GM23248 (cell line): ENCODE measurements around the gene TOLLIP. TPM values are rescaled to one million over a fixed set of nuclear protein-coding genes. Genes with fewer than 3 reads are reported as not detected.

Experiments
- DNase-seq: peaks from one replicate; pipeline ENCODE4 v3.0.0-alpha.2; 2015
- H2AFZ ChIP-seq: fragments of 200-600 bp; sonication (generic); 2 replicates; pipeline ENCODE4 v1.6.1; 2016; ENCODE audit warnings: antibody characterized with exemption
- H3F3A ChIP-seq: fragments of 200-600 bp; sonication (generic); 2 replicates; pipeline ENCODE4 v1.6.1; 2016; ENCODE audit warnings: mild to moderate bottlenecking, antibody characterized with exemption, mixed run types; ENCODE audit not compliant: insufficient read depth
- H3K27ac ChIP-seq: fragments of 200-600 bp; sonication (generic); 2 replicates; pipeline ENCODE4 v1.5.1; 2016; ENCODE audit warnings: mild to moderate bottlenecking
- H3K27me3 ChIP-seq: fragments of 200-600 bp; sonication (generic); replicated peaks from 2 replicates; pipeline ENCODE4 v1.6.1; 2016; ENCODE audit warnings: mild to moderate bottlenecking; ENCODE audit not compliant: insufficient read depth
- H3K36me3 ChIP-seq: fragments of 200-600 bp; sonication (generic); 2 replicates; pipeline ENCODE4 v1.6.1; 2016; ENCODE audit warnings: low read depth, mild to moderate bottlenecking
- H3K4me1 ChIP-seq: fragments of 200-600 bp; sonication (generic); 2 replicates; pipeline ENCODE4 v1.6.1; 2016; ENCODE audit warnings: mild to moderate bottlenecking; ENCODE audit not compliant: insufficient read depth
- H3K4me2 ChIP-seq: fragments of 200-600 bp; sonication (generic); one replicate; pipeline ENCODE4 v1.6.1; 2016; ENCODE audit warnings: mild to moderate bottlenecking; ENCODE audit not compliant: unreplicated experiment
- H3K4me3 ChIP-seq: fragments of 200-600 bp; sonication (generic); 2 replicates; pipeline ENCODE4 v1.5.1; 2016; ENCODE audit warnings: mild to moderate bottlenecking
- H3K79me2 ChIP-seq: fragments of 200-600 bp; sonication (generic); 2 replicates; pipeline ENCODE4 v1.6.1; 2016; ENCODE audit warnings: mild to moderate bottlenecking; ENCODE audit not compliant: insufficient read depth
- H3K9ac ChIP-seq: fragments of 200-600 bp; sonication (generic); 2 replicates; pipeline ENCODE4 v1.6.1; 2016; ENCODE audit warnings: mild to moderate bottlenecking
- H3K9me2 ChIP-seq: fragments of 200-600 bp; sonication (generic); 2 replicates; pipeline ENCODE4 v1.6.1; 2016; ENCODE audit warnings: mixed run types, mild to moderate bottlenecking, moderate library complexity; ENCODE audit not compliant: insufficient read depth
- H3K9me3 ChIP-seq: fragments of 200-600 bp; sonication (generic); one replicate; pipeline ENCODE4 v1.6.1; 2017; ENCODE audit warnings: low read depth
- H4K20me1 ChIP-seq: fragments of 200-600 bp; sonication (generic); 2 replicates; pipeline ENCODE4 v1.6.0; 2016; ENCODE audit not compliant: insufficient read depth
- EZH2 ChIP-seq: fragments of 200-600 bp; sonication (generic); IDR thresholded peaks from 2 replicates; pipeline ENCODE4 v1.6.1; 2018; ENCODE audit warnings: antibody characterized with exemption, mild to moderate bottlenecking; ENCODE audit not compliant: insufficient read depth, poor library complexity, severe bottlenecking
- EZH2phosphoT487 ChIP-seq: fragments of 200-600 bp; sonication (generic); IDR thresholded peaks from 2 replicates; pipeline ENCODE4 v1.6.1; 2018; ENCODE audit warnings: antibody characterized with exemption, moderate library complexity, mild to moderate bottlenecking, low read depth; ENCODE audit not compliant: insufficient read depth
- whole genome bisulfite sequencing, 2 experiments: methylation state at CpG; one replicate each; pipeline ENCODE4 v1.1.6; 2015 to 2017; ENCODE audit warnings: low lambda C conversion rate in 2 of 2, low coverage in 1 of 2; ENCODE audit errors: missing lambda C conversion rate in 2 of 2; 5-methylcytosine and 5-hydroxymethylcytosine counted together
- in situ Hi-C: fragments of 300-500 bp; cut with MboI; formaldehyde crosslinking; loops from 2 replicates; pipeline ENCODE4 v1.15.0; 2020
- polyA plus RNA-seq: library from polyadenylated mRNA; unstranded; fragments of >200 nt; fragmentation: Nextera tagmentation; extraction: Ambion mirVana; gene quantifications from 2 replicates; pipeline ENCODE4 v1.2.1, GENCODE V29; 2016
- total RNA-seq: library from RNA; depleted of rRNA; stranded (reverse); fragments of >200 nt; shearing (Covaris generic); gene quantifications from 2 replicates; pipeline ENCODE4 v1.2.3, GENCODE V29; 2014

Gene TOLLIP
- total and polyA plus RNA-seq, 2 experiments from 2014 or later = 27.3 to 57.7 TPM

DNA sequence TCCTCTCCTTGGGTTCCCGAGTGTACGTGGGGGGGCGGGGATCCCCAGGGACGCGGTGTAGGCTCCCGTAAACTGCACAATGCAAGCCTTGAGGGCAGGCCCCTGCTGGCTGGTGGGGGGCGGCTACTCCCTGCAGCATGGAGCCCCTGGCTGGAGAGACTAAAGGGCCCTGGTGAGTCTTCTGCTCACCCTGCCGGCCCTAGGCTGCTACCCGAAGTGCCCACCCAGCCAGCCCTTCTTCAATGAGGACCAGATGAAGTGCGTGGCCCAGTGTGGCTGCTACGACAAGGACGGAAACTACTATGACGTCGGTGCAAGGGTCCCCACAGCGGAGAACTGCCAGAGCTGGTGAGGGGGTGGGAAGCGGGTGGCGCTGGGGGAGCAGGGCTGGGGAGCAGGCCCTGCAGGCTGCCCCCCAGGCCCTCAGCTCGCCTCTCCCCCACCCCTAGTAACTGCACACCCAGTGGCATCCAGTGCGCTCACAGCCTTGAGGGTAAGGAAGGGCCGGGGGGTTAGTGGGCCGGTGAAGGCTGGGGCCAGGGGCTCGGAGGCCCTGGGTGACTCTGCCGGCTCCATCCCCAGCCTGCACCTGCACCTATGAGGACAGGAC, 69.7 kb downstream of the TOLLIP start:
- H3K27ac ChIP-seq = no peak overlapping the region
- 63 to 67% methylated on average over 15 to 21 of the region's 23 CpGs for WGBS, 2 experiments
- no peak overlapping the region for H3K4me2 ChIP-seq
- in situ Hi-C loops = no loop called here
- H3K79me2 ChIP-seq = no peaks in the 10 kb centered on the region
- no peak for DNase-seq
- no peak overlapping the region for H3K4me3 ChIP-seq
- no peak overlapping the region for H2AFZ ChIP-seq
- H3F3A ChIP-seq = no peaks in the 10 kb centered on the region
- H3K27me3 ChIP-seq = no peaks in the 10 kb centered on the region
- H4K20me1 ChIP-seq = no peaks in the 10 kb centered on the region
- TF ChIP-seq EZH2 (no peak), EZH2phosphoT487 (no peak)
- H3K36me3 ChIP-seq = no peaks in the 10 kb centered on the region
- no peaks in the 10 kb centered on the region for H3K9me3 ChIP-seq
- H3K9me2 ChIP-seq = no peaks in the 10 kb centered on the region
- H3K4me1 ChIP-seq = no peaks in the 10 kb centered on the region
- H3K9ac ChIP-seq = no peak overlapping the region

DNA sequence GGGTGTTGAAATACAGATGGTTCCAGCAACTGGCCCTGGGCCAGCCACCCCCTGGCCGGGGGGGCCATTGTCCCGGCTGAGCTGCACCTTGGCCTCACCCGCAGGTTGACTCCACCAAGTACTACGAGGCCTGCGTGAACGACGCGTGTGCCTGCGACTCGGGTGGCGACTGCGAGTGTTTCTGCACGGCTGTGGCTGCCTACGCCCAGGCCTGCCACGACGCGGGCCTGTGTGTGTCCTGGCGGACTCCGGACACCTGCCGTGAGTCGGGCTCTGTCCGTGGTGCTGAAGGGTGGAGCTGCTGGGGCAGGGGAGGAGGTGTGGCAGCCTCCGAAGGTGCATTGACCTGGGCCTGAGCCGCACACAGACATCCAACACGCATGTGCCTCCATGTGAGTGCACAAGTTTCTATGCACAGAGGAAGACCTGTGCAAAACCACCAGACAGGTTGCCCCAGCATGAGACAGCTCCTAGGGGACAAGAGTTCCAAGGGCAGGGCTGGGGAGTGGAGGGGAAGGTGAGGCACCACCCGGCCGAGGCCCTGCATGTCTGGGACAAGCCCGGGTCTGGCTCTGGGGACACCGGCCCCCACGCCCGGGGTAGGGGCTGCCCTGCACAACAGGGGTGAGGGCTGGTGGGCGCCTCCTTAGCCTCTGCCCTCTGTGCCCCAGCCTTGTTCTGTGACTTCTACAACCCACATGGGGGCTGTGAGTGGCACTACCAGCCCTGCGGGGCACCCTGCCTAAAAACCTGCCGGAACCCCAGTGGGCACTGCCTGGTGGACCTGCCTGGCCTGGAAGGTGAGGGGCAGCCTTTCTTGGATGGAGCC, 70.5 kb downstream of the TOLLIP start:
- no peak for TF ChIP-seq EZH2phosphoT487
- no peak for TF ChIP-seq EZH2
- no peak overlapping the region for H2AFZ ChIP-seq
- H3K9me2 ChIP-seq = no peaks in the 10 kb centered on the region
- H3K4me3 ChIP-seq = no peak overlapping the region
- no peak overlapping the region for H3K9ac ChIP-seq
- no peaks in the 10 kb centered on the region for H3F3A ChIP-seq
- no peaks in the 10 kb centered on the region for H4K20me1 ChIP-seq
- 63 to 70% methylated on average over 19 to 32 of the region's 34 CpGs for WGBS, 2 experiments
- no peak overlapping the region for H3K27ac ChIP-seq
- H3K27me3 ChIP-seq = no peaks in the 10 kb centered on the region
- no peaks in the 10 kb centered on the region for H3K36me3 ChIP-seq
- no peaks in the 10 kb centered on the region for H3K79me2 ChIP-seq
- H3K4me2 ChIP-seq = no peak overlapping the region
- no peaks in the 10 kb centered on the region for H3K9me3 ChIP-seq
- no peaks in the 10 kb centered on the region for H3K4me1 ChIP-seq
- in situ Hi-C loops = no loop called here
- DNase-seq = no peak

DNA sequence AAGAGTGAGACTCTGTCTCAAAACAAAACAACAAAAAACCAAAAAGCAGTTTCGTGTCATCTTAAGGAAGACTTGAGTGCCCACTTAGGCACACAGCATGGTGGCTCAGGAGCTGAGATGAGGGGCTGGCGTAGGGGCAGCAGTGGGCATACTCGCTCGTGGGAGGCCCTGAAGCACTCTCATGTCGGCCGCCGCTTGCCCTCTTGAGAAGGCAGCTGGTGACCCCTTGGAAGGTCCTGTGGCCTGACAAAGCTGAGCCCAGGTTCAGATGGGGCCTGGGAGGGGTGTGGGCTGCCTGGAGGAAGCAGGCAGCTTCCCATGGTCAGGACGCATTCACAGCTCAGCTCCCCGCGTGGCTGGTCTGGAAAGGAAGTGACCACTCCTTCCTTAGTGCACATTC, 71.6 kb downstream of the TOLLIP start:
- no peak for DNase-seq
- H3K4me3 ChIP-seq = no peak overlapping the region
- H3K9me3 ChIP-seq = no peaks in the 10 kb centered on the region
- no peak overlapping the region for H2AFZ ChIP-seq
- no peaks in the 10 kb centered on the region for H3K27me3 ChIP-seq
- no peaks in the 10 kb centered on the region for H3F3A ChIP-seq
- H3K27ac ChIP-seq = no peak overlapping the region
- no peak for TF ChIP-seq EZH2
- TF ChIP-seq EZH2phosphoT487 = no peak
- H3K4me2 ChIP-seq = no peak overlapping the region
- H3K4me1 ChIP-seq = no peaks in the 10 kb centered on the region
- in situ Hi-C loops = no loop called here
- no peaks in the 10 kb centered on the region for H3K79me2 ChIP-seq
- H3K9me2 ChIP-seq = no peaks in the 10 kb centered on the region
- H4K20me1 ChIP-seq = no peaks in the 10 kb centered on the region
- no peak overlapping the region for H3K9ac ChIP-seq
- no peaks in the 10 kb centered on the region for H3K36me3 ChIP-seq
- WGBS, 2 experiments = 73 to 76% methylated on average over 9 to 10 of the region's 10 CpGs

DNA sequence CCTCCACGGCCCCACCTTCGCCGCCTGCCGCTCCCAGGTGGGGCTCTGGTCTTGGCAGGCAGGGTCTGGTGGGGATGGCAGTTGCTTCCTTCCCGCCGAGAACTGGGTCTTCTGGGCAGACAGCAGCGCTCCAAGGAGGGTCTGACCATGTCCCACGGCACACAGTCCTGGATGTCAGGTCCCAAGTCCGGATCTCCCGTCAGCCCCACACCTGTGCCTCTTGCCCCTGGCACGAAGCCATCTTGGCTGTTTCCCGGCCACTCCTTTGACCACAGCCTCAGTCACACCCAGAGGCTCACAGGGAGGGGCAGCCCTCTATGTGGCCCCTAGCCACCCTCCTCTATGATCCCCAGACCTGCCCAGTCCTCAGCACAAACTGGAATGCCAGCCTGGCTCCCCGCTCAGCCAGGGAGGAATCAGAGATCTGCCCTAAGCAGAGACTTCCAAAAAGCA, 72.3 kb downstream of the TOLLIP start:
- no peak overlapping the region for H3K4me3 ChIP-seq
- H4K20me1 ChIP-seq = no peaks in the 10 kb centered on the region
- no peaks in the 10 kb centered on the region for H3K9me3 ChIP-seq
- no peak overlapping the region for H3K27ac ChIP-seq
- no peaks in the 10 kb centered on the region for H3K79me2 ChIP-seq
- no peaks in the 10 kb centered on the region for H3K36me3 ChIP-seq
- no peak overlapping the region for H3K9ac ChIP-seq
- no peak for DNase-seq
- WGBS, 2 experiments = 61 to 67% methylated on average over 13 of the region's 13 CpGs
- no peaks in the 10 kb centered on the region for H3K27me3 ChIP-seq
- H3K9me2 ChIP-seq = no peaks in the 10 kb centered on the region
- H2AFZ ChIP-seq = no peak overlapping the region
- H3K4me1 ChIP-seq = no peaks in the 10 kb centered on the region
- H3F3A ChIP-seq = no peaks in the 10 kb centered on the region
- no peak for TF ChIP-seq EZH2
- TF ChIP-seq EZH2phosphoT487 = no peak
- H3K4me2 ChIP-seq = no peak overlapping the region
- in situ Hi-C loops = no loop called here
